Muscle of arm (tissue), 12 donors: ENCODE data around the gene NRP2. TPM values are rescaled to one million over a fixed set of nuclear protein-coding genes. Genes with fewer than 3 reads are reported as not detected.

ENCODE experiments used
- DNase-seq: peaks from one replicate; pipeline ENCODE4 v3.0.0-alpha.2; 2013
- polyA plus RNA-seq, 12 donors: library from polyadenylated mRNA; unstranded; fragments of 120-200 nt; gene quantifications; one replicate each; pipeline ENCODE4 v1.2.1, GENCODE V29; 2013; ENCODE audit not compliant: insufficient read length in 12 of 12

Gene NRP2
- polyA plus RNA-seq, 12 donors = 9.5 to 68.2 (median 16.0) TPM; not detected in 1

- DNase-seq = no peak
Observed at GRCh38 chr2:205771031-205771430, 88.7 kb downstream of the NRP2 start.

- no peak for DNase-seq
Observed at GRCh38 chr2:205771666-205772065, 89.4 kb downstream of the NRP2 start.

GRCh38 chr2:205772983-205773382 is 90.7 kb downstream of the NRP2 start:
- no peak for DNase-seq

- no peak for DNase-seq
Observed at GRCh38 chr2:205773989-205774388, 91.7 kb downstream of the NRP2 start.

DNA sequence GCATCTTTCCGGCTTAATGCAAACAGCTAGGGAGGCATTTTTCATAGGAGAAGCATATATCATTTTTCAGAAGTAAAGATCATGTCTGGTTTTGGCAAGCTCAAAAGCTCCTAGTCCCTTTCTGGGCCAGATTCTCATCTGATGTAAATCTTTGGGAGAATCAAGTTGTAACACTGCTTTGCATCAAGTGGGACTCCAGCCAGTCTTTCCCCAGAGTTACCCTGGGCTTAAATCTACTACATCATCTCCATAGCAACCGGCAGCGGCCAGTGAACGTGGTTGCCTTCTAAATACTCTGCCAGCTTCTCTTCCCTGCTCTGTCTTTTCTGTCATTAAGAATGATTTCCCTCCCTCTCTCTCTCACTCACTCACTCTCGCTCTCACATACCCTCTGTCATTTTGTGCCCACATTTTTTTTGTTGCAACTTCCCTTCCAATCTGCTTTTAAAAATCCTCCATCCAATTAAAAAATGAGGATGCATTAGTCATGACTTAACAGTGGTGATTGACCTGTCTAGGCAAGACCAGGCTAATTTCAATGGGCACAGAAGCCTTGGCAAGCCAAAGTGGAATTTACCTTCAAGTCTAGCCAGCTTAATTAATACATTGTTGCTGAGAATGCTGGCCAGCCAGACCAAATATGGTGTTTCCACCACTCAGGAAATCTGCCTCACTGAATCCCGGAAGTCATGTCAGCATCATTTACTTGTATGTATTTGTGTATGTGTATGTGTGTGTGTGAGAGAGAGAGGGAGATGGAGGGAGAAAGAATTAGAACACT is 93.0 kb downstream of the NRP2 start:
- DNase-seq = peak; percentile 56

DNA sequence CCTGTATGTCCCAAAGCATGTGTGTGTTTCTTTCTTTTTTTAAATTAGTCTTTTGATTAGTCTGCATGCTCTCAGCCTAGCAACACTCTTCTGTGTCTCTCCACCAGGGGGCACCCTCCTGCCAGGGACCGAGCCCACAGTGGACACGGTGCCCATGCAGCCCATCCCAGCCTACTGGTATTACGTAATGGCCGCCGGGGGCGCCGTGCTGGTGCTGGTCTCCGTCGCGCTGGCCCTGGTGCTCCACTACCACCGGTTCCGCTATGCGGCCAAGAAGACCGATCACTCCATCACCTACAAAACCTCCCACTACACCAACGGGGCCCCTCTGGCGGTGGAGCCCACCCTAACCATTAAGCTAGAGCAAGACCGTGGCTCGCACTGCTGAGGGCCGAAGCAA is 93.8 kb downstream of the NRP2 start:
- no peak for DNase-seq

- DNase-seq = no peak
Observed at GRCh38 chr2:205776720-205777119, 94.4 kb downstream of the NRP2 start.

- DNase-seq = no peak
Observed at GRCh38 chr2:205778356-205778755, 96.1 kb downstream of the NRP2 start.

DNA sequence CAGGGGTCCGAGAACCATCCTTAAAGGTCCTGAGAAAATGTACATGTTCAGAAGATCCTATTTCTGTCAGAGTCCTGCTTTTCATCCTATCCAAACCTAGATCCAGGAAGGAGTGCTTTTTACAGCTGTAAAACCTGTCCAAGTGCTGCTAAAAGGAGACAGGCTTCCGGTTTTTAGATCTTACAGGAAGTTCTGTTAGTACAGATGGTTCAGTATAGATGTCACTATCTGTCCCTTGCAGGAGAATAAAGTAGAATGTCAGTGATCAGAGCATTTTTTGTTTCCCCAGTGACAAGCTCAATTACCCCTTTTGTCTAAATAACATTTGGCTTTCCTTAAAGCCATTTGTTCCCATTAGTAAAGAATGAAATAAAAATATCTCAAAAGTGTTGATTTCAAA is 98.3 kb downstream of the NRP2 start:
- DNase-seq = no peak

DNA sequence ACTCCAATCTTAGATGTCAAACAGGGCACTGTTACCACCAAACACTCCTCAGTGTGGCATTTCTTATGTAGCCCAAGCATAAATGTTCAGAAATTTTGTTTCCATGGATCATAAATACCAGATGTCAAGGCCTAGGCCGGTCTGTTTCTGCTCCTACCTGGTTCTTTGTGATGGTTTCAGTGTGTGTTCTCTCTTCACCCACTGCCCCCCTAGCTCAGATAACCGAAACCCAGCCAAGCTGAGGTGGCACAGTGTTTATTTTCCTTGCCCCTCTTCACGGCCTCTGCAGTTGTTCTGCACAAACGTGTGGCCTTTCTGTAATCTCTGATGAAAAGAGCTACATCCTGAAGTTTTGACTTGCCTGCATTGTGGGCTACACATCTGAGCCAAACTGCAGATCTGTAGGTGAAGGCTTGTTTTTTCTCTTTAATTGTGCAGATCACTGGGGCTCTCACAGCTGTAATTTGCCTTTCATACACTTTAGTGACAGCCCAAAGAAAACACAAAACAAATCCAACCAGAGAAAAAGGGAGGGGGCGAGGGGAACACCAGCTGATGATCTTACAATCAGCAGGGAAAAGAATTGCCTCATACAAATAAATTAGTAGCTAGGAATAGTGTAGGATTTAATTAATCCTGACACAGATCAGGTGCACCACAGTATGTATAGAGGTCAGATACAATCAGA is 99.1 kb downstream of the NRP2 start:
- no peak for DNase-seq

- DNase-seq = no peak
Observed at GRCh38 chr2:205782941-205783340, 100.6 kb downstream of the NRP2 start.

GRCh38 chr2:205783872-205784499 is 101.7 kb downstream of the NRP2 start:
- no peak for DNase-seq

- peak; percentile 27 for DNase-seq
Observed at GRCh38 chr2:205785507-205786260, 103.4 kb downstream of the NRP2 start.

GRCh38 chr2:205786976-205787375 is 104.7 kb downstream of the NRP2 start:
- no peak for DNase-seq

DNA sequence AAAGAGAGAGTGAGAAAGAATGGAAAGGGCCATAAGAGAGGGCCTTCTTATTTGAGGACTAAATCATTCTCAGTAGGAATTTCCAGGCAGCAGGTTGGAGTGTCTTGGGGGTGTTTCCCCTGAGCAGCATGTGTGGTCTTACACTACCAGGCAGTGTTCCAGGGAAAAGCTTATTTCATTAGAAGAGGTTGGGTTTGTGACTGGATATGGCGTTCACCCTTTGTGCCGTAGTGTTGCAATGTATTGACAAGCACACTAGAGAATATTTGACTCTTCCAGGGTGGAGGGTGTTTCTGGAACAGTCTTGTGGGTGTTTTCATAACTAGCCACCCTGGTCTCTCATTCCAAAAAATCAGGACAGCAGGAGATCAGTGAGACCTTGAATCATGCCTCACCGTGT is 105.5 kb downstream of the NRP2 start:
- no peak for DNase-seq

DNA sequence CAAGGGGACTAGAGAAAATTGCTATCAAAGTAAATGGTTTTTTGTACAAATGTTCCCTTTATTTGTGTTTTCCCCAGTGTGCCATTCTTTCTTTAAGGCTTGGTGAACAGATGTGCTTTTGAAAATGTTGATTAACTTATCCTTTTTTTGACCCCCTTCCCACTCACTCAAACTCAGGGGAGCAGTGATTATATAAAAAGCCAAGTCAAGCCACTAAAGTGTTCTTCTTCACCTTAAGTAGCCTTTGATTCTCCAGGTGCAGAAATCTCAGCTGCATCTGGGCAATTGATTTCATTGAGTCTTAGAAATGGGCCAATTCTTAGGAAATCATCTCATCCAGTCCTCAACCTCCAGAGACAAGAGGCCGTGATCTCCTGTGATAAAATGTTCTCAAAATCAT is 107.6 kb downstream of the NRP2 start:
- no peak for DNase-seq

DNA sequence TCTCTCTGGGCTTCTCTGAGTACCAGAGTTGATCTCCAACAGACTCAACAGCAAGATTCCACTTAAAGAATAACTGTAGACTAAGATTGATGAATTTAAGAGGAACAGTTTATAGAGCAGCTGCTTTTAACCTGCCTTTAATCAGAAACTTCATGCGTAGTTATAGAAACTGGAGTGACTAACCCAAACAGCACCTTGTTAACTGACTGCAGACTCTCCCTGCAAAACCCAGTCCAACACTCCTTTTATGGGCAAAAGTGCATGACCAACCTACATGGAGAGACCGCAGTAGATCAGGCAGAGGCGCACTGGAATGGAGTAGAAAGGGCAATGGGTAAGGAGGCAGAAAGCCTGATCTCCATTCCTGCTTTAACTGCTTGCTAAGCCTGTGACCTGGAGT is 110.6 kb downstream of the NRP2 start:
- DNase-seq = no peak

DNA sequence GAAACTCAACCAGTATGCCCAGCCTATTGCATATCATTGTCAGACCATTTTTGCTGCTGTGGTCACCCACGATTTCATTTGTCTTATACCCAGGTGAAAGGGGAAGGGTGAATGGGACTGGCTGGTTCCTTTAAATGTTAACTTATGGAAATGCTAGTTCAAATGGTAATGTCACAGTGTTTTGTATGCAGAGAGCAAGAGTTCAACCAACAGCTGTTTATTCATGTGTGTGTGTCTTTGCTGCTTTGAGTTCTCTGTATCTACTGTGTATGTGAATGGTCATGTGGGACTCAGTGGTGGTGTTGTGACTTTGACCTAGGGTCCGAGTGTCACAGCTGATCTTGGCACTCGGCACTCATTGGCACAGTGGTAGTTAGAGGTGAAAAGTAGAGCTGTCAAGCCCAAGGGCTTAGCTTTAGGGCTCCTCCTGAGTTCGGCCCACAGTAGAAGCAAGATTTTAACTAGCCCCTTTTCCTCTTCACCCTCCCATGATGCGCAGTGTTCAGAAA is 114.6 kb downstream of the NRP2 start:
- DNase-seq = no peak

DNA sequence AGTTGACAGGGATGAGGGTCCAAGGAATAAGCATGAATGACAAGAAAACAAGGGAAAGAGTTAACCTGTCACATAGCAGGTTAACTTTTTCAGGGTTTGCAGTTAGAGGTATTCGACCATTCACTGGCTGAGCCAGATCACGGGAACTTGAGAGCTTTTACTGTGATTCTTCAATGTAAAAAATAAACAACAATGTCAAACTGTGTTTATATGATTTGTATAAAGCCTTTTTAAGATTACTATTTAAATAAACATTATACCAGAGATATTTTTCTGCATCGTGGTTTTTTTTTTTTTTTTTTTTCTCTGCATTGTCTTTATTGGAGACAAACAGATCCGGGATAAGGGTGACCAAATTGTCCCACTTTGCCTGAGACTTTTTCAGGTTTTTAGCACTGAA is 115.6 kb downstream of the NRP2 start:
- no peak for DNase-seq

GRCh38 chr2:205800224-205800623 is 117.9 kb downstream of the NRP2 start:
- DNase-seq = no peak

GRCh38 chr2:205800773-205801172 is 118.5 kb downstream of the NRP2 start:
- DNase-seq = peak; percentile 35

DNA sequence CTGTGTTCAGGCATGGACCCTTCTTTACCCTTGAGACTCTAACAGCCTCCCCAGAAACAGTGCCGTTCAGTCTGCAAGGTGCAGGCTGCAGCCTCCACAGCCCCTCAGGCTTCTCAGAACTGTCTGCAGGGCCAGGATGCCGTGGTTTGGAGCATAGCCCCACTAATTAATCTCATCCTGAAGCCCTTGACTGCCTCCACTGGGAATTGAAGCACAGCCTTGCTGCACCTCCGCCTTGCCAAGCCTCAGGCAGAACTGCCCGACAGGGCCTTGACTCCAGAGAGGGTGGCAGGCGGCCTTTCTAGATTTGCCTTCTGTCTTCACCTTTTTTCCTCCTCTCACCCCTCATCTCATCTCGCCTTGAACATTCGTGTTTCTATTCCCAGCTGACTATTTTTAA is 119.8 kb downstream of the NRP2 start:
- DNase-seq = no peak
